KMS-11 (cell line): Measurements from ENCODE around the gene NDUFA3.
A peak's percentile ranks its signal among the peaks of the same experiment; 100 is the strongest.

Experiments
- H2AFZ ChIP-seq: fragments of 200-600 bp; sonication (generic); 2 replicates; pipeline ENCODE4 v1.6.1; 2016; ENCODE audit warnings: antibody characterized with exemption, mixed run types, low read depth
- H3K27ac ChIP-seq: fragments of 200-600 bp; sonication (generic); 2 replicates; pipeline ENCODE4 v1.6.1; 2016; ENCODE audit warnings: mild to moderate bottlenecking, mixed run types
- H3K27me3 ChIP-seq: fragments of 200-600 bp; sonication (generic); 2 replicates; pipeline ENCODE4 v1.6.1; 2017; ENCODE audit warnings: mild to moderate bottlenecking, low read depth, mixed run types, moderate library complexity; ENCODE audit not compliant: insufficient read depth
- H3K36me3 ChIP-seq: fragments of 200-600 bp; sonication (generic); 2 replicates; pipeline ENCODE4 v1.6.1; 2017; ENCODE audit warnings: mild to moderate bottlenecking, mixed run types; ENCODE audit not compliant: insufficient read depth
- H3K4me1 ChIP-seq: fragments of 200-600 bp; sonication (generic); 2 replicates; pipeline ENCODE4 v1.6.1; 2016; ENCODE audit warnings: mild to moderate bottlenecking, low read depth, mixed run types; ENCODE audit not compliant: poor library complexity, severe bottlenecking
- H3K4me2 ChIP-seq: fragments of 200-600 bp; sonication (generic); 2 replicates; pipeline ENCODE4 v1.7.0; 2016; ENCODE audit warnings: mild to moderate bottlenecking, mixed run types
- H3K4me3 ChIP-seq: fragments of 200-600 bp; sonication (generic); IDR thresholded peaks from 2 replicates; pipeline ENCODE4 v1.6.1; 2017; ENCODE audit warnings: low read depth, low read length, mixed read lengths; ENCODE audit not compliant: insufficient read depth
- H3K79me2 ChIP-seq: fragments of 200-600 bp; sonication (generic); 2 replicates; pipeline ENCODE4 v1.6.1; 2016; ENCODE audit warnings: low read depth, mixed run types; ENCODE audit not compliant: insufficient read depth
- H3K9ac ChIP-seq: fragments of 200-600 bp; sonication (generic); 2 replicates; pipeline ENCODE4 v1.6.1; 2016; ENCODE audit warnings: mild to moderate bottlenecking, mixed run types
- H4K20me1 ChIP-seq: fragments of 200-600 bp; sonication (generic); 2 replicates; pipeline ENCODE4 v1.6.1; 2016; ENCODE audit warnings: mild to moderate bottlenecking, mixed run types; ENCODE audit not compliant: insufficient read depth
- CTCF ChIP-seq: fragments of 200-600 bp; sonication (generic); conservative IDR thresholded peaks from 2 replicates; pipeline ENCODE4 v1.6.1; 2017; ENCODE audit warnings: low read depth, mild to moderate bottlenecking, antibody characterized with exemption, low read length, moderate library complexity, mixed read lengths

Gene NDUFA3

GRCh38 chr19:54133312-54133956 lies 30.8 kb downstream of the NDUFA3 start:
- Histone ChIP-seq H3K4me2 (no peak overlapping the region), H3K27me3 (no peaks in the 10 kb centered on the region), H3K79me2 (peaks cover 7% of the 10 kb centered on the region), H2AFZ (no peak overlapping the region), H3K36me3 (no peaks in the 10 kb centered on the region), H3K4me1 (peaks cover 8% of the 10 kb centered on the region), H3K4me3 (no peak overlapping the region), H3K27ac (no peak overlapping the region), H3K9ac (no peak overlapping the region), H4K20me1 (no peaks in the 10 kb centered on the region)
- no peak for TF ChIP-seq CTCF

GRCh38 chr19:54133957-54134590 lies 31.4 kb downstream of the NDUFA3 start:
- no peak overlapping the region for H3K9ac ChIP-seq

GRCh38 chr19:54136086-54136863 lies 33.6 kb downstream of the NDUFA3 start:
- H4K20me1 ChIP-seq = no peaks in the 10 kb centered on the region
- no peaks in the 10 kb centered on the region for H3K27me3 ChIP-seq
- no peak overlapping the region for H3K27ac ChIP-seq

More at GRCh38 chr19:54133957-54134590, 31.4 kb downstream of the NDUFA3 start:
- TF ChIP-seq CTCF = no peak
- Histone ChIP-seq H2AFZ (no peak overlapping the region), H4K20me1 (no peaks in the 10 kb centered on the region), H3K27me3 (no peaks in the 10 kb centered on the region), H3K4me2 (no peak overlapping the region), H3K27ac (no peak overlapping the region), H3K4me3 (no peak overlapping the region), H3K36me3 (no peaks in the 10 kb centered on the region), H3K4me1 (peaks cover 13% of the 10 kb centered on the region), H3K79me2 (peaks cover 13% of the 10 kb centered on the region)

More at GRCh38 chr19:54136086-54136863, 33.6 kb downstream of the NDUFA3 start:
- Histone ChIP-seq H2AFZ (peak overlapping the region; percentile 72), H3K9ac (peak overlapping the region; percentile 10; the same call in 1 of the 2 replicates), H3K4me1 (peaks cover 16% of the 10 kb centered on the region), H3K79me2 (peaks cover 35% of the 10 kb centered on the region), H3K36me3 (no peaks in the 10 kb centered on the region), H3K4me2 (peak overlapping the region; percentile 95), H3K4me3 (no peak overlapping the region)
- TF ChIP-seq CTCF = no peak
